ENCODE results near the gene MESD.

The MESD gene

DNA sequence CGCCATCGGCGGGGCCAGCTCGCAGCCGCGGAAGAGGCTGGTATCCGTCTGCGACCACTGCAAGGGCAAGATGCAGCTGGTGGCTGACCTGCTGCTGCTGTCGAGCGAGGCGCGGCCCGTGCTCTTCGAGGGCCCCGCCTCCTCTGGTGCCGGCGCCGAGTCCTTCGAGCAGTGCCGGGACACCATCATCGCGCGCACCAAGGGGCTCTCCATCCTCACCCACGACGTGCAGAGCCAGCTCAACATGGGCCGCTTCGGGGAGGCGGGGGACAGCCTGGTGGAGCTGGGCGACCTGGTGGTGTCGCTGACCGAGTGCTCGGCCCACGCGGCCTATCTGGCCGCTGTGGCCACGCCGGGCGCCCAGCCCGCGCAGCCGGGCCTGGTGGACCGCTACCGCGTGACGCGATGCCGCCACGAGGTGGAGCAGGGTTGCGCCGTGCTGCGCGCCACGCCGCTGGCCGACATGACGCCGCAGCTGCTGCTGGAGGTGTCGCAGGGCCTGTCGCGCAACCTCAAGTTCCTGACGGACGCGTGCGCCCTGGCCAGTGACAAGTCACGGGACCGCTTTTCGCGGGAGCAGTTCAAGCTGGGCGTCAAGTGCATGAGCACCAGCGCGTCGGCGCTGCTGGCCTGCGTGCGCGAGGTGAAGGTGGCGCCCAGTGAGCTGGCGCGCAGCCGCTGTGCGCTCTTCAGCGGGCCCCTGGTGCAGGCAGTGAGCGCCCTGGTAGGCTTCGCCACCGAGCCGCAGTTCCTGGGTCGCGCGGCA is 12.9 kb upstream of the MESD start:
- TF ChIP-seq, protein P1, sequence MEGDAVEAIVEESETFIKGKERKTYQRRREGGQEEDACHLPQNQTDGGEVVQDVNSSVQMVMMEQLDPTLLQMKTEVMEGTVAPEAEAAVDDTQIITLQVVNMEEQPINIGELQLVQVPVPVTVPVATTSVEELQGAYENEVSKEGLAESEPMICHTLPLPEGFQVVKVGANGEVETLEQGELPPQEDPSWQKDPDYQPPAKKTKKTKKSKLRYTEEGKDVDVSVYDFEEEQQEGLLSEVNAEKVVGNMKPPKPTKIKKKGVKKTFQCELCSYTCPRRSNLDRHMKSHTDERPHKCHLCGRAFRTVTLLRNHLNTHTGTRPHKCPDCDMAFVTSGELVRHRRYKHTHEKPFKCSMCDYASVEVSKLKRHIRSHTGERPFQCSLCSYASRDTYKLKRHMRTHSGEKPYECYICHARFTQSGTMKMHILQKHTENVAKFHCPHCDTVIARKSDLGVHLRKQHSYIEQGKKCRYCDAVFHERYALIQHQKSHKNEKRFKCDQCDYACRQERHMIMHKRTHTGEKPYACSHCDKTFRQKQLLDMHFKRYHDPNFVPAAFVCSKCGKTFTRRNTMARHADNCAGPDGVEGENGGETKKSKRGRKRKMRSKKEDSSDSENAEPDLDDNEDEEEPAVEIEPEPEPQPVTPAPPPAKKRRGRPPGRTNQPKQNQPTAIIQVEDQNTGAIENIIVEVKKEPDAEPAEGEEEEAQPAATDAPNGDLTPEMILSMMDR (IDR thresholded peaks at IDR 0.05), result no peak

DNA sequence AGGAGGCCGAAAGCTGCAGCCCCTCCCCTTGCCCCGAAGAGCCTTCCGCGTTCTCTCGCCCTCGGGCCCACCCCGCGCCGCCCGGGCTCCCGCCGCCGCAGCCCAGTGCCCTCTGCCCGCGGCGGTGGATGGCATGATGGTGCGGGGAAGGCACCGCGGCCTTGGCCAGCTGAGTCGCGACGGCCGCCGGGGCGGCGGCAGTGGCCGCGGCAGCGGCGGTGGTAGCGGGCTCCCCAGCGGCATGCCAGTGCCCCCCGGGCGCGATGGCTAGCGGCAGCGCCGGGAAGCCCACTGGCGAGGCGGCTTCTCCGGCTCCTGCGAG is 12.4 kb upstream of the MESD start:
- TF ChIP-seq, protein P1 (IDR thresholded peaks at IDR 0.05), result no peak

DNA sequence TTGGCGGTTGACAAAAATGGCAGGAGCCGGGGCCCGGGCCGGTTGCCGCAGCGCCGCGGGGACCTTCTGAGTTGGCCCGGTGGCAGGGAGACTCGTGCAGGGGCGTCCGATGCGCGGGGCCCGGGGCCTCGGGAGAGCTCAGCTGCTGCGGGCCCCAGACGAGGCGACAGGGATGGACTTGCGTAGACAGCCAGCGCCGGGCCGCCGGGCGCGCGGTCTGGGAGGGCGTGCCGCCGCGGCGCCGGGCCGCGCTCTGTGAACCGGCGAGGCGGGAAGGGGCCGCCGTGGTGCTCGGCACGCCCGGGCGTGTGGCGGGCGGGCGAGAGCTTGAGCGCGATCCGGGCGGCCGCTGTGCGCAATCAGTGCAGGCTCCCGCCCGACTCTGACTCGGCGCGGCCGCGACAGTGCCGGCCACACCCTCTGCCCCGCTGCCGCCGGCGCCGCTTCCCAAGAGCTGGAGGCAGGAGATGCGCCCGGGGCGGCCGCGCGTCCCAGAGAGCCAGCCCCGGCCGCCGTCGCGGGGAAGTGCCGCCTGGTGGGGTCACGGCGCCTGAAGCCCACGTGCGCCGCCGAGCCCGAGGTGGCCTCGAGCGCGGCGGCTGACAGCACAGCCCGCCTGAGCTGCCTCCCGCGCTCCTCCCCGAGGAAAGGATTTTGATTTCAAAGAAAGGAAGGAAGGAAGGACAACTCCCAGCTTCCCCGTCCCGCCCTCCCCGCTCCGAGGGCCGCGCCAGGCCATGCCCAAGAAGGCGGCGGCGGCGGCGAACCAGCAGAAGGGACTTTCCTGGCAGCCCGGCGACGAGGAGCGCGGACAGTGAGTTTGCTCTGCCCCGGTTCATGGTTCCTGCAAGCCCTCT is 11.8 kb upstream of the MESD start:
- TF ChIP-seq, protein P1 (IDR thresholded peaks at IDR 0.05), result no peak

DNA sequence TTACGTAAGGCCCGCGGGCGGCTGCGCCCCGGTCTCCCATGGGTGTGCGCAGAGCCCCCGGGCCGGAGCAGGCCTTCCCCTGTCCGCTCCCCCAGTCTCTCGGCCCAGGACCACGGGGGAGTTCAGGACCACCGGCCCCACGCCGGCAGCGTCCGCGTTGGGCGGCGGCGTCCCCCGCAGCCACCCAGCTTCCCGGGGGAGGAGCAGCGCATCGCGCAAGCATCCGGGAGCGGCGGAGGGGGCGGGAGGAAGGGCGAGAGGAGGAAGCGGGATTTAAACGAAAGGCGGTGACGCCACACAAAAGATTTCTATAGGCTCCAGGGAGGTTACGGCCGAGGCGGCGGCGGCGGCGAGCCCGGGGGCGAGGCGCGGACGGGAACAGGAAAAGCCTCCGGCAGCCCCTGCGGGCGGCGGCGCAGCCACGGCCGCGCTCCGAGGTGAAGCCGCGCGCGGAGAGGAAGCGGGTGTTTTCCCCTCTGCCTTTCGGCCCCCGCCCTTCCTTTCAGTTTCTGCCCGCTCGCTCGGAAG is 11.1 kb upstream of the MESD start, which contains the start of gene TLNRD1:
Gene TLNRD1 (plus strand): TSS at position 300 of the 528 bp plus-strand sequence. CDS start 1,349 bp downstream, outside the sequence.
- TF ChIP-seq, protein P1 (IDR thresholded peaks at IDR 0.05), result no peak

DNA sequence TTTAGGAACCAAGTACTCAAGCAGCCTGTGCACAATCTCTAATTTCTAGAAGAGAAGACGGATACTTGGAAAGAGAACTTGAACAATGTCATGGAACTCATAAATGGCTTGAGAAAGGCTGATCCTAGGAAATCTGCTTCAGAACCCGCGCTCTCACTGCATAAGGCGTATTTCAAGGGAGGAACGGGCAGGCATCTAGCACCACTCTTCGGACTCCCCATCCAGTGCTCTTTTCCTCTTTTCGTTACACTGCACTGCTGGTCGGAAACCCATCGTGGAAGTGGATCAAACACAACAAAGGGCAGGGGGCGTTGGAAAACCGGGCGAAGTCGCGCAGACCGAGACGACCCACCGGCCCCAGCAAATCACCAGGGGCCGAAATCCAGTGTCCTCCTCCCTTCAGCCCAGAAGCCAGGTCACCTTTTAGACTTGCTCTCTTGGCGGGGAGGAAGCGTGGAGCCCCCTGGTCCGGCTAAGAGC is 10.6 kb upstream of the MESD start:
- TF ChIP-seq, protein P1 (IDR thresholded peaks at IDR 0.05), result no peak

DNA sequence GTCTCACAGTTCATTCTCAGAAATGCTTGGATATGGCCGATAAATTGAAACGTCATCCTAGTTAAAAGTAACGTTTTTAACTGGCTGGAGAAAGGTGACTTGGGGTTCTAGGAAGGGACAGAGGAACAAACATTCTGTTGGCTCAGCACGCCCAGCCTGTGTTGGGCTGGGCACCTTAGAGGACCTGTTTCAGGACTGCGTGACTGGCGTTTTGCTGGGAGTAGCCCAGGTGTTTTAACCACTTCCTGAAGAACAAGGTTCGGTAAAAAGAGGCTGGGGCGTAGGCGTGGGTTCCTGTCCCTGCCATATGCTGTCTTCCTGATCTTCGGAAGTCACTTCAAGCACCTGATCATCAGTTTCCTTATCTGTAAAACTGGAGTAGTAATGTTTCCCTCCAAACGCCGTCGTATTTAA is 10.0 kb upstream of the MESD start:
- TF ChIP-seq, protein P1 (IDR thresholded peaks at IDR 0.05), result no peak

DNA sequence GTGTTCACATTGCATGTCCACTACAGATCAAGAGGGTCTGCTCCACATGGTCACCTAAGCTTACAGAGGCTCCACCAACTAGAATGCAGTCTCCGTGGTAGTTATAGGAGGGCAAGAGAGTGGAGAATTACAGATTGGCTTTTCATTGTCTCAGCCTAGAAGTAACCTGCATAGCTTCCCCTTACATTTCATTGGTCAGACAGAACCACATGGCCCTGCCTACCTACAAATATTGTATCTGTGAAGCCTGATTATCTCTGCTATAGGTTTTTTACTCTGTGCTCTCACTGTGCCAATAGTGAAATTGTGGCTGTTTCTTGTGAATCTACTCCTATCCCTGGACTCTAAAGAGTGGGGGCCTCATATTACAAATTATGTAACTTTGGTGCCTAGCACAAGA is 8.6 kb upstream of the MESD start:
- TF ChIP-seq, protein P1 (IDR thresholded peaks at IDR 0.05), result no peak
